ENCODE results near the gene ARL3.

ARL3 gene

DNA sequence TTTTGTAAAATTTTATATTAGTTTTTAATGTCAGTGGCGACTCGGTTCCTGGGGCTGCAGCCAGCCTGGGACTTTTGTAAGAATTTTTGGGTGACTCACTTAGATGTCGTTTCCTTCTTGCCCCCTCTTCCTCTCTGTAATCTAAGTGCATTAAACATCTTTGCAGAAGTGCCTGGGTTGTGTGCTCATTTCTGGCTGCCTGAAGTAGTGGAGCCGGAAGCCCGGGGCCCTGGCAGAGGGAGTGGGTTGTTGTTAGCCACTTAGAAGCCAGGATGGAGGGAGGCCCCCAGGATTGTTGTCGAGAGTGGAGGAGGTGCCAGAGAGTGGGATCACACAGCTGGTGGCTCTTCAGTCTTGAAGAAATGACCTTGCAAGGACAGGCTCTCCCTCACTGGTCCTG lies 80.9 kb downstream of the ARL3 start:
- DNase-seq, result no peak

DNA sequence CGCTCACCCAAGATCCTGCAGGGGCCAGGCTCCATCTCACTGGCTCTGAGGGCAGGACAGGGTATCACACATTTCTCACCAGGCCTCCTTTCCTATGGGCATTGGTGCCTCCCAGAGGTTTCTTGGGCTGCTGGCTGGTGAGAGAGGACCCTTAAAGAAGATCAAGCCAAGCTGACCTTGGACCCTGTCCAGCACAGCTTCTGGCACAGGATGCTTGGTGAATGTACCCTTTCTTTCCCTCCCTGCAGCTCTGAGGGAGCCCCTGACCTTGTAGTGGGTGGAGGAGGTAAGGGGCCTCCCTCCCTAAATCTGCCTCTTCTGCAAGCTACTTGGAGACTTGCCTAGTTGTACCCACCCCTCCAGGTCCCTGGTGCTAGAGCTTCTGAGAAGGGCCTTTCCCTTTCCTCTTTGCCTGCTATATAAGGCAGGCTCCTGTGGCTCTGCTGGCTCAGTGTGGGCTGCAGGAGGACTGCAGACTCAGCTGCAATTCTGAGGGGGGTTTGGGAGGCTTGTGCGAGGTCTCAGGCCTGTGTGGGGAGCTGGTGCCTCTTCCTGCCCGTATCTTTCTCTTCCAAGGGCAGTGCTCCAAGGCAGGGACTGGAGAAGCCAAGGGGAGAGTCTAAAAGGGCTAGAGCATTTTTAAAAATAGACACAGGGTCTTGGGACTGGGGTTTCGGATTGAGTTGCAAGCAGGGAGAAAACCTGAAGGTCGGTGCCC lies 81.6 kb downstream of the ARL3 start:
- no peak for DNase-seq

DNA sequence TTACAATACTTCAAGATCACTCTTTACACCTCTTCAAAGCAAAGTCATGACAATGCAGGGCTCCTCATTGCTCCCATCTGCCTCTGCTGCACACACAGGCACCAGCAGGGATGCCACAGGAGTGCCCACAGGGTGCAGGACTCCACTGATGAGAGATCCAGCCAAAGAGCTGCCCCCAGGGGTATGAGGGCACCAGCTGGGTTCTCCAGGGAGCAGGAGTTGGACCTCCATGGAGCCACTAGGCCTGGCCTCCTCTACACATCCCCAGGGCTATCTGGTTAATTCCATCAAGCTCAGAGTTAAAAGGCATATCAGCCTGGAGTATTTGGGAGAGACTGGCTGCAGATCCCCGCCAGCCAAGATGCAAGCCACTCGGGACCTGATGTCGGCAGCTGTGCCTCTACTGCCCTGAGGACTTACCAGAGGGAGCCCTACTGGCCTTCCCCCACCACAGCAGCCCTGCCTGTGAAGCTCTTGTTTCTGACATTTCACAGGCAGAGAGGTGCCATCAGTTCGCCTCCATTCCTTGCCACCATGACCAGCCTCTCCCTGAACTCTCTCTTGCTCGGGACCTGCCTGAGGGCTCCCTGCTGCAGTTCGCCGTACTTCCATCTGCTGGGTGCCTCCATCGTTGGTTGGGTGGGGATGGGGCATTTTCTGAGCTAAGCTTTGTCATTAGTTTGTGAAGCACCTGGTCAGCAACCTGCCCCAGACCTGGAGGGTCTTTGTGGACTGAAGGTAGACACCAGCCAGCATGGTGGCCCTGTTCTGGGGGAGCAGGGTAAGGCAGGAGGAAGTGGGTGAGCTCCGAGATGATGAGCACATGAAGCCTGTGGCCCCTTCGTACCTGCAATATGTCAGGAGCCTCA lies 82.4 kb downstream of the ARL3 start:
- DNase-seq, result no peak

DNA sequence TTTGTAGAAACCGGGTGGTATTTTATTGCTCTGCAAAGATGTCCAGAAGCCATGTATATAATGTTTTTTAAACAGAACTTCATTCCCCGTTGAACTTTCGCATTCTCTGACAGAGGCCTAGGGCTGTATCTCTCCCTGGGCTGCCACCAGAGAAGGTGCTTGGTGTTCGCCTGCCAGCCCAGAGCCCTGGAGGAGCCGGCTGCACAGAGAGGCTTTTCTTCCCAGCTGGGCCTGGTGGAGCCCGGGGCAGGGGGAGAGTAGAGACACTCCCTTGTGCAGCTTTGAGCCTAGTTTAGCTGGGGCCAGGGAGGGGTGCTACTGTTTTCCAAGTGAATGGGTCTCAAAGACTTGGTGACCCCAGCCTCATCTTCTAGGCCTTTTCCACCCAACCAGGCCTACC lies 83.5 kb downstream of the ARL3 start:
- DNase-seq, result no peak

DNA sequence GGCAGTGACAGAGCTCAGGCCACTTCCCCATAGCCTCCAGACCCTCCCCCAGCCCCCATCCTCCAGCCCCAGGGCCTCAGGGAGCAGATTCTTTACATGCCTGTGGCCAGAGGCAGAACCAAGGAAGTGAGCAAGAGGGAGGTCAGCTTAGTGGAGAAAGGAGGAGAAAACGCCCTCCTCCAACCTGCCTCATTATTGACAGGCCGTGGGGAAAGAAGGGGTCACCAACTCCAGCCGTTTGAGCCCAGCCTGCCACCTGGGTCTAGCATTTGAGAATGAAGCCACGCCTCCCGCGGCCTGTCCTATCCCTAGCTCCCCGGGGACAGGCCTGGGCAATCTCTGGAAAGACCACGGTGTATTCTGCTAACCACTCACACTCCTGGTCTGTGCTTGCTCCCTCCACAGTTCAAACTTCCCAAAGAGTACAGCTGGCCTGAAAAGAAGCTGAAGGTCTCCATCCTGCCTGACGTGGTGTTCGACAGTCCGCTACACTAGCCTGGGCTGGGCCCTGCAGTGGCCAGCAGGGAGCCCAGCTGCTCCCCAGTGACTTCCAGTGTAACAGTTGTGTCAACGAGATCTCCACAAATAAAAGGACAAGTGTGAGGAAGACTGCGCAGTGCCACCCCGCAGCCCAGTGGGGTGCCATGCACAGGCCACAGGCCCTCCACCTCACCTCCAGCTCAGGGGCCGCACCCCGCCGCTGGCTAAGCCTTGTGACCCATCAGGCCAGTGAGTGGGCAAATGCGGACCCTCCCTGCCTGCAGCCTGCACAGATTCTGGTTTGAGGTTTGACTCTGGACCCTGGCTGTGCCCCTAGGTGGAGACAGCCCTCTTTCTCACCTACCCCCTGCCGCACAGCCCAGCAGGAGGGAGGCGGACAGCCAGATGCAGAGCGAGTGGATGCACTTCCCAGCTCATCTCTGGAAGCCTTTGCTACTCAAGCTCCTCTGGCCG lies 84.3 kb downstream of the ARL3 start:
- DNase-seq, result no peak

DNA sequence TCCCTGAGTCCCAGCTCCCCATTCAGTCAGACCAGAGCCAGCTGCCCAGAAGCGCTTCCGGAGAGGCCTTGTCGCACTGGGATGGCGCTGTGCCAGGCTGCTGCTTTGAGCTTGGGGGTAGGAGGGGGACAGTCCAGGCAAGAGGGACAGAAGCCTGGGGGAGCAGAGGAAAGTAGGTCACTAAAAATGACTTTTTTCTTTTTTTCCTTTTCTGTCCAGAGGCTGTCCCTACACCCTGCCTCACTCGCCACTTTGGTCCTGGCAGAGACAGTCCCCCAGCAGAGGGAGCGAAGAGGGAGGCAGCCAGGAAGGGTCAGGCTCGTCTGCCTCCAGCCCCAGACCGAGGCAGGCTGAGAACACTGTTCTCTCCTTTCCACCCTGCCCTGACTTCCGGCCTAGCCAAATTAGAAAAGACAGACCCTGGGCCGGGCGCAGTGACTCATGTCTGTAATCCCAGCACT lies 85.7 kb downstream of the ARL3 start:
- no peak for DNase-seq

DNA sequence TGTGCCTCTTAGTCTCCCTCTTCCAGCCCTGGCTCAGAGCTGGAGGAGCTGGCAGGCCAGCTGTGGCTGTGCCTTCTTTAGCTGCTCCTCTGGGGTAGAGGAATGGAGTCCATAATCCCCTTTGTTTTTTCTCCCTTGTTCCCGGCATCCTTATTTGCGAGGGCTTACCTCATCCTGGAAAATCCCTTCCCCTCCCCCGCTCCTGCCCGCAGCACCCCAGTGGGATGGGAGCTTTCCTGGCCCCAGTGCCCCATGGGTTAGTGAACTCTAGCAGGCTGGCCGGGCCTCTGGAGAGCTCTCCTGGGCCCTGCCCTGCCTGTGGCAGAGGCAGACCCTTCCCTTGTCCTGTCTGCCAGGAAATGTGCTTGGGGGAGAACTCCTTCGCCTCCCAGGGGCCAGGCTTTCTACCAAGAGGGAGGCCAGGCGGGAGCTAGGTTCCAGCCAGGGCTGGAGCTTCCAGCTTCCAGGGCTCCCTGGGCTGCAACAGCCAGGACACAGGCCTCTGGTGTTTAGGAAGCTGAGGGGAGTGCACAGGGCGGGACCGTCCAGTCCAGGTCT lies 86.4 kb downstream of the ARL3 start:
- no peak for DNase-seq

DNA sequence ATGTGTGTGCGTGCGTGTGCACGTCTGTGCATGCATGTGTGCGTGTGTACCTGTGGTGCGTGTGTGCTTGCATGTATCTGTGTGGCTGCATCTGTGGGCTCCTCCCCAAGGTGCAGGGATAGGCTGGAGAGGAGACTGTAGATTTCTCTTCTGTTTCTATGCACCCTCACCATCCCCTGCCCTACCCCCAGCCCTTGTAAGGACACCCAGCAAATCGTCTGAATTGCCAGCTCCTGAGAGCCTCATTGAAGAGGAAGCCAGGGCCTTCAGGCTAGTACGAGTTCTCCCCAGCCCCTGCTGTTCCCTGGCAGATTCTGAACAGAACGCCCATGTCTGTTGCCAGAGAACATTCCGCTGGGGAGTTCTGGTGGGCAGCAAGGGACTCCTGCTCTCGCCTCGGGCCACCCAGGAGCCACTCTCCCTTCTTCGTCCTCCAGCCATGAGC lies 86.9 kb downstream of the ARL3 start:
- no peak for DNase-seq

DNA sequence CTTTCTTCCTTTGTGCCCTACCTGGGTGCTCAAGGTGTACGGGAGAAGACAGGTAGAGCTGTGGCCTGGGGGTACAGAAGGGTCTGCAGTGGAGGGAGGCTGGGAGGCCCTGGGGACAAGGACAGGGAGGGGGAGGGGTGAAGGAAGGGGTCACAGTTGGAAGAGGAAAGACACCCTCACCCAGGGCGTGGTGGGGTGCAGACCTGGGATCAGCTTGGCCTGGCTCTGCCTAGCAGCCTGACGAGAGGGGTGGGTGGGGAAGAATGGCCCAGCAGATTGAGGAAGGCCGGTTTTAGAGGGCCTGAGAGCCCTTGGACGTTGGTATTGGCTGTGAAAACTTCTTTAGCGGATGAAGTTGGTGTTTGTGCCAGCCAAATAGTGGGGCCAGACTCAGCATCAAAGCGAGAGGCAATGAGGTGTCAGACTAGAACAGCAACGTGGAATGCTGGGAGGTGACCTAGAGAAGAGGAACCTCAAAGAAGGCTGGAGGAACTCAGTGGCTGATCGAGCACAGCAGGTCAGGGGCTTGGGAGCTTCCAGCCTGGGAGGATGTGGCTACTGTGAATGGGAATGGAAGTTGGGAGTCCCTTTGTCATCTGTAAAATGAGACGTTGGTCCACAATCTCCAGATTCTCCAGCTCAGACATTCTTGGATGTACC lies 88.0 kb downstream of the ARL3 start:
- no peak for DNase-seq

DNA sequence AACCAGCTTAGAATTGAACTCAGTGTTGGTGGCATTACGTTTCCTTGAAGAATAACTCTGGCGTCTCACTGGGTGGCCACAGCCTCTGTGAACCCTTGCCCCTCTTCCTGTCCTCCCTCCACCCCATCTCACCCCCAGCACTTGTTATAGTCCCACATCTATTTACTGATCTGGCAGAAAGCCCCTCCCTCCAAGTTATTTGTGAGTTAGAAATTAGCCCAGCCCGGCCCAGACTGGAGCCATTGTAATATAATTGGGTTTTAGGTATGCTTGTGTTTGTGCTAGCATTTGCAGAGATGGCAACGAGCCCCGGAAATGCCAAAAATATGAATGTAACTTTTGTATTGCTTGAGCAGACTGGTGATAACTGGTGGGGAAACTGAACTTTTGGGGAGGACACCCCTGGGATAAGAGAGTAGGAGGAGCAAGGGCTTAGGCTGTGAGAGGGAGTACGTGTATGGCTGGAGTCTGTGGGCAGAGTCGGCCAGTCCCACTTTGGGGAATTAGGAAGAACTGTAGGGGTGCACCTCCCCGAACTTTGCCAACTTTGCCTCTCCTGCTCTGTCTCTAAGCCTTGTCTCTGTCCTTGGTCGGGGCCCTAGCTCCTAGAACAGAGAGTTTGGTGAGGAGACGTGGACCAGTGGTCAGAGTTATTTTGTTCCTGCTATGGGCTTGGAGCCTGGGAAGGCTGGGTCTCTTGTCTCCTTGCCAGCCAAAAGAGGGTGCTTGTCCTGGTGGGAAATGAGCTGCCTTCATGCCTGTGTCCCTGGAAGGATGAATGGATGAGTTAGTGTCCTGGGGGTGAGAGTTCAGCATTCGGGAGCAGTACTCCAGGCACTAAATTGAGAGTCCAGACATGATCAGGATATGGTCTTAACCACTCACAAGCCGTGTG lies 89.2 kb downstream of the ARL3 start:
- no peak for DNase-seq

DNA sequence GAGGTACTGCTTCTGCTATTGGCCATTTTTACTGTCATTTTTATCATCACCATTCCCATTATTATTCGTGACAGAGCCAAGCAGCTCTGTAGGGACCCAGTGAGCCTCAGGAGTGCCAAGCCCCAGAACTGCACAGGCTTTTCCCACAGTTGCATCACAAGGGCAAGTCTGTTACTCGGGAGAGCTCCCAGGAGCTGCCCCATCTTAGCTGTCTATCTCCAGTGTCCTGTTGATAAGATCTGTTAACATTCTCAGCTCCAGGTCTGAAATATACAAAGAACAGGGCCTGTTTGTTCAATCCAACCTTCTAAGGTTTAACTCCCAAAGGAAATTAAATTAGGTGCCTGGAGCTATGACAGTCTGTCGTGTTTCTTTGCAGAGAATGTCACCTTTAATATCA lies 90.1 kb downstream of the ARL3 start:
- DNase-seq, result no peak

Measured in NCI-H2107 (cell line).